Measurements from ENCODE around the gene KIF19. TPM values are rescaled to one million over a fixed set of nuclear protein-coding genes. Genes with fewer than 3 reads are reported as not detected.
A peak's percentile ranks its signal among the peaks of the same experiment; 100 is the strongest.

Gene KIF19
- total and polyA plus RNA-seq, 2 of the 4 experiments (the other 2 are of a cell fraction) = not detected

DNA sequence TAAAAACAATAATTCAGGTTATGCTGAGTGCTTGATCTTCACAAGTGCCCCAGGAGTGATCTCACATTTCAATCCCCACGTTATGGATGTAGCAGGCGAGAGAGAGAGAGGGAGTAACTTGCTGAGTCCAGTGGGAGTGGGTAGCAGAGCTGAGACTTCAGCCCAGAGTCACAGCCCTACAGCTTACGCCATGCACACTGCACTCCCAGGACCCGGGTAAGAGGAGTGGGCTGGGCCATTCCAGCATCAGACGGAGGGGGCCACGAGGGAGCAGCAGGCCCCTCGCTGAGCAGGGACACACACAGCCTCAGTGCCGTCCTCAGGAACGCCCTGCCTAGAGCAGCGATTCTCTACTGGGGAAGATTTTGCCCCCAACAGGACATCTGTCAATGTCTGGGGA, 9.8 kb upstream of the KIF19 start:
- Histone ChIP-seq H3K14ac (replicated peaks; ENCODE audit: low read depth, low read length) (no peak overlapping the region), H3K56ac (ENCODE audit: extremely low read depth, insufficient read depth, low read length) (no peak overlapping the region), H2AFZ (replicated peaks; ENCODE audit: low read length, poor library complexity) (no peak overlapping the region), H3K27me3 (ENCODE audit: control insufficient read depth, insufficient read depth, low read length) (no peaks in the 10 kb centered on the region), H2BK120ac (ENCODE audit: low read depth, low read length) (no peak overlapping the region), H2AK9ac (replicated peaks; ENCODE audit: low read depth, low read length, poor library complexity) (peak overlapping the region; percentile 16), H3K23ac (ENCODE audit: low read depth, low read length) (no peak overlapping the region), H2BK15ac (ENCODE audit: low read depth, low read length) (no peak overlapping the region), H4K91ac (ENCODE audit: insufficient read depth, low read depth, low read length) (no peak overlapping the region), H3K4me3 (ENCODE audit: insufficient read depth, low read depth, low read length) (no peak overlapping the region), H2BK20ac (ENCODE audit: low read depth, low read length) (no peak overlapping the region), H3K4me2 (ENCODE audit: low read depth, low read length) (no peak overlapping the region), H3K4me1 (ENCODE audit: control insufficient read depth, insufficient read depth, low read length) (no peaks in the 10 kb centered on the region), H2AK5ac (ENCODE audit: low read depth, low read length) (no peak overlapping the region), H3K9me1 (ENCODE audit: insufficient read depth, low read length) (no peaks in the 10 kb centered on the region), H3K27ac (ENCODE audit: insufficient read depth, low read length) (no peak overlapping the region), H4K20me1 (ENCODE audit: insufficient read depth, low read length) (no peaks in the 10 kb centered on the region), H3K18ac (ENCODE audit: low read depth, low read length) (no peak overlapping the region), H3K36me3 (ENCODE audit: control insufficient read depth, insufficient read depth, low read length) (no peaks in the 10 kb centered on the region), H4K5ac (ENCODE audit: low read depth, low read length) (no peak overlapping the region), H3K79me1 (ENCODE audit: low read depth in 1 of 2, low read length in 2 of 2) (no peaks in the 10 kb centered on the region), H3K4ac (ENCODE audit: low read depth, low read length) (no peak overlapping the region), H3K9me3 (ENCODE audit: control insufficient read depth, insufficient read depth, low read length) (peaks cover 28% of the 10 kb centered on the region), H3K9ac (ENCODE audit: low read depth, low read length) (no peak overlapping the region), H4K8ac (ENCODE audit: low read depth in 2 of 2, low read length in 2 of 2) (no peak overlapping the region), H2BK5ac (ENCODE audit: low read depth, low read length, poor library complexity, severe bottlenecking) (no peak overlapping the region)
- DNase-seq = no peak
- dilution Hi-C loops (cut with HindIII; ENCODE audit: low sequenced_read_pairs, unreplicated experiment) = no loop called here
- no CpG with 5 or more reads among the region's 10 CpGs for WGBS, 2 experiments (ENCODE audit: extremely low coverage in 2 of 2, insufficient read length in 1 of 2)
- ChIA-PET CTCF (no interaction called here), POLR2A (ENCODE audit: unreplicated experiment) (no interaction called here)
- no peak for TF ChIP-seq MXI1 (IDR thresholded peaks at IDR 0.05; ENCODE audit: borderline replicate concordance, low read depth, low read length)
- no peak for TF ChIP-seq FOS (IDR thresholded peaks at IDR 0.05; ENCODE audit: low read depth, low read length)
- TF ChIP-seq MAZ (IDR thresholded peaks at IDR 0.05; ENCODE audit: borderline replicate concordance, low read depth, low read length) = no peak
- TF ChIP-seq ELK1 (IDR thresholded peaks at IDR 0.05; ENCODE audit: borderline replicate concordance, low read depth, low read length) = no peak
- no peak for TF ChIP-seq RFX5 (IDR thresholded peaks at IDR 0.05; ENCODE audit: low read depth, low read length)
- no peak for TF ChIP-seq CEBPB (IDR thresholded peaks at IDR 0.05; ENCODE audit: low read depth, low read length)
- TF ChIP-seq, protein P1, sequence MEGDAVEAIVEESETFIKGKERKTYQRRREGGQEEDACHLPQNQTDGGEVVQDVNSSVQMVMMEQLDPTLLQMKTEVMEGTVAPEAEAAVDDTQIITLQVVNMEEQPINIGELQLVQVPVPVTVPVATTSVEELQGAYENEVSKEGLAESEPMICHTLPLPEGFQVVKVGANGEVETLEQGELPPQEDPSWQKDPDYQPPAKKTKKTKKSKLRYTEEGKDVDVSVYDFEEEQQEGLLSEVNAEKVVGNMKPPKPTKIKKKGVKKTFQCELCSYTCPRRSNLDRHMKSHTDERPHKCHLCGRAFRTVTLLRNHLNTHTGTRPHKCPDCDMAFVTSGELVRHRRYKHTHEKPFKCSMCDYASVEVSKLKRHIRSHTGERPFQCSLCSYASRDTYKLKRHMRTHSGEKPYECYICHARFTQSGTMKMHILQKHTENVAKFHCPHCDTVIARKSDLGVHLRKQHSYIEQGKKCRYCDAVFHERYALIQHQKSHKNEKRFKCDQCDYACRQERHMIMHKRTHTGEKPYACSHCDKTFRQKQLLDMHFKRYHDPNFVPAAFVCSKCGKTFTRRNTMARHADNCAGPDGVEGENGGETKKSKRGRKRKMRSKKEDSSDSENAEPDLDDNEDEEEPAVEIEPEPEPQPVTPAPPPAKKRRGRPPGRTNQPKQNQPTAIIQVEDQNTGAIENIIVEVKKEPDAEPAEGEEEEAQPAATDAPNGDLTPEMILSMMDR (conservative IDR thresholded peaks at IDR 0.05; ENCODE audit: low read depth, low read length) = no peak
- TF ChIP-seq NFE2L2 (IDR thresholded peaks at IDR 0.05; ENCODE audit: low read depth, low read length) = no peak
- no peak for TF ChIP-seq RCOR1 (IDR thresholded peaks at IDR 0.05; ENCODE audit: insufficient replicate concordance, low read length)
- intact Hi-C loops (cut with micrococcal nuclease) = no loop called here
- BruUV-seq (replicated peaks) = no TSS peak
- no peak for ATAC-seq (ENCODE audit: low read depth)
- in situ Hi-C loops (cut with MboI; ENCODE audit: low sequenced_read_pairs) = no loop called here
